Measurements from ENCODE around the gene BNC2. TPM values are rescaled to one million over a fixed set of nuclear protein-coding genes. Genes with fewer than 3 reads are reported as not detected.

Gene BNC2
- total and polyA plus RNA-seq, 2 of the 13 experiments (the other 11 are each of a cell fraction or from before 2014, with no cell fraction given) = not detected

DNA sequence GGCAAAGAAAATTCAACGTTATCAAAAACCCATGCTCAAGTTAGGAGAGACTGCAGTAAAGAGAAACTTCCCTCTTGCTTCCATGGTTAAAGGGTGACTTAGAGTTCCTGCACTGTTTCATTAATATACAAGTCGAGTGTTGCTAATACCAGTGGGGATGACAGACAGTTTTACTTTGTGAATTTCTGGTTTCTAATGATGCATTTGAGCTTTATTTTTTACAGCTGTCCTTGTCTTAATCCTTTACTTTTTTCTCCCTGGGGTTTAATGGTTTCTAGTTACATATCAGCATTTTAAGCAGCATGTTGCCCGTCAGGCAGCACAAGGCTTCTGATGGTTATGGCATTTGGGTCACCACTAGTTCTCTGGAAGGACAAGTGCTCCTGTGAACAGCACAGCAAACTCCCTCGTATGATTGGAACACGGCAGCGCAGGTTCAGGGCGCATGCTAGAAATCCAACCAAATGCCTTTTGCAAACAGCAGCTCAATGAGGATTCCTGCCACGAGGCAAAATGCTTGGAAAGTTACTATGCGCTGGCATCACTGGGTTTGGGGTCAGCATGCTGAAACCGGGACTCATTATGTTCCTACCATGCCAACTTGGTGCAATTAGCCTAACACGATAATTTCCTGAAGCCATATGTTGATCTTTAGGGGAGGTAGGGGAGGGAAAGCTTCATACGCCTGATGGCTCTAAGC lies 463.8 kb downstream of the BNC2 start (continued):
- TF ChIP-seq AHDC1 (CRISPR knock-in tag; IDR thresholded peaks at IDR 0.05; ENCODE audit: borderline replicate concordance) (no peak), ZNF274 (CRISPR knock-in tag; IDR thresholded peaks at IDR 0.05) (no peak), ZHX1 (CRISPR knock-in tag; IDR thresholded peaks at IDR 0.05; ENCODE audit: low read depth) (no peak), HMGXB3 (CRISPR knock-in tag; IDR thresholded peaks at IDR 0.05; ENCODE audit: borderline replicate concordance) (no peak), HOXA9 (CRISPR knock-in tag; IDR thresholded peaks at IDR 0.05; ENCODE audit: borderline replicate concordance) (no peak), RFX5 (IDR thresholded peaks at IDR 0.05; ENCODE audit: low read depth, low read length) (no peak), NR2F1 (CRISPR knock-in tag; IDR thresholded peaks at IDR 0.05) (no peak), ZNF615 (CRISPR knock-in tag; IDR thresholded peaks at IDR 0.05; ENCODE audit: borderline replicate concordance) (no peak)
